ENCODE data around the gene TSC22D4. TPM values are rescaled to one million over a fixed set of nuclear protein-coding genes. Genes with fewer than 3 reads are reported as not detected.
A peak's percentile ranks its signal among the peaks of the same experiment; 100 is the strongest.

The TSC22D4 gene
- total and polyA plus RNA-seq, 2 experiments from 2014 or later: 14.6 to 24.9 TPM

- ATAC-seq (no peak), DNase-seq (ENCODE audit: low spot score) (no peak)
- no peak for TF ChIP-seq ETS1 (IDR thresholded peaks at IDR 0.05)
- TF ChIP-seq EZH2phosphoT487 (IDR thresholded peaks at IDR 0.05; ENCODE audit: unreplicated experiment): no peak
- no peak for TF ChIP-seq ZNF114 (CRISPR knock-in tag; IDR thresholded peaks at IDR 0.05)
- no peak for TF ChIP-seq POLR2AphosphoS5 (IDR thresholded peaks at IDR 0.05; ENCODE audit: low read depth)
- no peak for TF ChIP-seq CTCF (conservative IDR thresholded peaks at IDR 0.05; ENCODE audit: low read depth in 2 of 2)
- no peak for TF ChIP-seq ZNF462 (CRISPR knock-in tag; IDR thresholded peaks at IDR 0.05)
- no peak for TF ChIP-seq NANOG (IDR thresholded peaks at IDR 0.05; ENCODE audit: borderline replicate concordance)
- TF ChIP-seq CREB1 (CRISPR knock-in tag; IDR thresholded peaks at IDR 0.05; ENCODE audit: low read depth): no peak
- no peak for TF ChIP-seq STAT1 (IDR thresholded peaks at IDR 0.05; ENCODE audit: unreplicated experiment)
- no peak for TF ChIP-seq ZNF331 (CRISPR knock-in tag; IDR thresholded peaks at IDR 0.05; ENCODE audit: low read depth)
- H3K4me2 ChIP-seq: 0 out of 2 replicates have a peak overlapping the region, but pooled peaks have one; percentile 79
- peaks cover 44% of the 10 kb centered on the region for H3K79me2 ChIP-seq (replicated peaks; ENCODE audit: insufficient read depth)
- H3K27ac ChIP-seq (ENCODE audit: low read depth): peak overlapping the region; percentile 83; the same call in 1 of the 2 replicates
- H4K20me1 ChIP-seq (replicated peaks; ENCODE audit: insufficient read depth): peaks cover 3% of the 10 kb centered on the region; the same call in 1 of the 2 replicates
- Mint-ChIP-seq H3K27me3 (ENCODE audit: insufficient read depth, low read depth, poor library complexity) (peaks cover 38% of the 10 kb centered on the region), H3K9me3 (peaks cover 12% of the 10 kb centered on the region), H3K4me3 (peak overlapping the region; percentile 93; the same call in 2 of the 3 replicates), H3K27ac (0 out of 2 replicates have a peak overlapping the region, but pooled peaks have one; percentile 61), H3K36me3 (ENCODE audit: low read depth) (peaks cover 56% of the 10 kb centered on the region), H3K4me1 (peaks cover 48% of the 10 kb centered on the region)
- H3K4me1 ChIP-seq (ENCODE audit: insufficient read depth): peaks cover 29% of the 10 kb centered on the region; the same call in 1 of the 2 replicates
- H3F3A ChIP-seq (replicated peaks; ENCODE audit: low read depth): peaks cover 39% of the 10 kb centered on the region
- no peak overlapping the region for H3K4me3 ChIP-seq
- no peaks in the 10 kb centered on the region for H3K9me2 ChIP-seq (ENCODE audit: insufficient read depth)
- no peak overlapping the region for H2AFZ ChIP-seq
- H3K36me3 ChIP-seq (ENCODE audit: insufficient read depth): peaks cover 9% of the 10 kb centered on the region; the same call in 1 of the 2 replicates
- no peaks in the 10 kb centered on the region for H3K27me3 ChIP-seq (ENCODE audit: insufficient read depth)
Measured at GRCh38 chr7:100433276-100433591, 45.8 kb downstream of the TSC22D4 start.
